ENCODE data around the gene UAP1L1.

GRCh38 chr9:137049544-137050449, 27.5 kb upstream of the UAP1L1 start:
- TF ChIP-seq CTCF (IDR thresholded peaks at IDR 0.05), result peak; percentile 22 to 54 (median 45)
- no peak for TF ChIP-seq POLR2A (IDR thresholded peaks at IDR 0.05; ENCODE audit: low read depth)

Measured in esophagus muscularis mucosa (tissue), 3 donors.